ENCODE data around the gene NFIB. TPM values are rescaled to one million over a fixed set of nuclear protein-coding genes. Genes with fewer than 3 reads are reported as not detected.

Gene NFIB
- total and polyA plus RNA-seq, 2 of the 13 experiments (the other 11 are each of a cell fraction or from before 2014, with no cell fraction given), result 0.98 to 4.6 TPM

DNA sequence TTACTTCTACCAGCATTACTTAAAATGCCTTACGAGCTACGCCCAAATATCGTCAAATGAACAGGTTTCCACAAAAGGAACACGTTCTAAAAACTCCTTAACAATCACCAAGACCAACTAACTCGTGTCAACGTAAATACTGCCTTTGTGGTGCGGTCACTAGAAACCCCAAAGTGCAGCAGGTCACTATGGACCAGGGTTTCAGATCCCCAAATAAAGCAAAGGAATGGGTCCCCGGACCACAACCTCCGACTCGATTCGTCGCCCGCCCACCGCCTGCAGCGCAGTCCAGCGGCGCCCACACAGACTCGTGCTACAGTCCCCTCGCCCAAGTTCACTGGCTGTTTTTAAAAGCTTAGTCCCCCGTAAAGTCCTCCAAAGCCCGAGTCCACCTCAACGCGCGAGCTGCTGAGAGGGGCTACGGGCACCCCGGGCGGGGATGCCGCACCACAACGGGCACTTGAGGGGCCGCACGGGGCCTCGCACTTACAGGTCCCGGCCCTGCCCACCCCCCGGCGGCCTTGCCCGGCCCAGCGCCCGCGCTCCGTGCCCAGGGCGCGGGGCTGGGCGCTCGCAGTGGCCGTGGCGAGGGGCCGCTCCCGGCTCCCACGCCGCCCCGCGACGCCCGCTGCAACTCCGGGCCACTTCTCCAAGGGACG, 1.1 kb downstream of the NFIB start (continued):
- TF ChIP-seq, protein P1, sequence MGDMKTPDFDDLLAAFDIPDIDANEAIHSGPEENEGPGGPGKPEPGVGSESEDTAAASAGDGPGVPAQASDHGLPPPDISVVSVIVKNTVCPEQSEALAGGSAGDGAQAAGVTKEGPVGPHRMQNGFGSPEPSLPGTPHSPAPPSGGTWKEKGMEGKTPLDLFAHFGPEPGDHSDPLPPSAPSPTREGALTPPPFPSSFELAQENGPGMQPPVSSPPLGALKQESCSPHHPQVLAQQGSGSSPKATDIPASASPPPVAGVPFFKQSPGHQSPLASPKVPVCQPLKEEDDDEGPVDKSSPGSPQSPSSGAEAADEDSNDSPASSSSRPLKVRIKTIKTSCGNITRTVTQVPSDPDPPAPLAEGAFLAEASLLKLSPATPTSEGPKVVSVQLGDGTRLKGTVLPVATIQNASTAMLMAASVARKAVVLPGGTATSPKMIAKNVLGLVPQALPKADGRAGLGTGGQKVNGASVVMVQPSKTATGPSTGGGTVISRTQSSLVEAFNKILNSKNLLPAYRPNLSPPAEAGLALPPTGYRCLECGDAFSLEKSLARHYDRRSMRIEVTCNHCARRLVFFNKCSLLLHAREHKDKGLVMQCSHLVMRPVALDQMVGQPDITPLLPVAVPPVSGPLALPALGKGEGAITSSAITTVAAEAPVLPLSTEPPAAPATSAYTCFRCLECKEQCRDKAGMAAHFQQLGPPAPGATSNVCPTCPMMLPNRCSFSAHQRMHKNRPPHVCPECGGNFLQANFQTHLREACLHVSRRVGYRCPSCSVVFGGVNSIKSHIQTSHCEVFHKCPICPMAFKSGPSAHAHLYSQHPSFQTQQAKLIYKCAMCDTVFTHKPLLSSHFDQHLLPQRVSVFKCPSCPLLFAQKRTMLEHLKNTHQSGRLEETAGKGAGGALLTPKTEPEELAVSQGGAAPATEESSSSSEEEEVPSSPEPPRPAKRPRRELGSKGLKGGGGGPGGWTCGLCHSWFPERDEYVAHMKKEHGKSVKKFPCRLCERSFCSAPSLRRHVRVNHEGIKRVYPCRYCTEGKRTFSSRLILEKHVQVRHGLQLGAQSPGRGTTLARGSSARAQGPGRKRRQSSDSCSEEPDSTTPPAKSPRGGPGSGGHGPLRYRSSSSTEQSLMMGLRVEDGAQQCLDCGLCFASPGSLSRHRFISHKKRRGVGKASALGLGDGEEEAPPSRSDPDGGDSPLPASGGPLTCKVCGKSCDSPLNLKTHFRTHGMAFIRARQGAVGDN (CRISPR knock-in tag; IDR thresholded peaks at IDR 0.05), result peak; percentile 64; the same call in 1 of the 2 replicates
- no peak for TF ChIP-seq HOXA7 (CRISPR knock-in tag; IDR thresholded peaks at IDR 0.05)
- TF ChIP-seq, protein P2, sequence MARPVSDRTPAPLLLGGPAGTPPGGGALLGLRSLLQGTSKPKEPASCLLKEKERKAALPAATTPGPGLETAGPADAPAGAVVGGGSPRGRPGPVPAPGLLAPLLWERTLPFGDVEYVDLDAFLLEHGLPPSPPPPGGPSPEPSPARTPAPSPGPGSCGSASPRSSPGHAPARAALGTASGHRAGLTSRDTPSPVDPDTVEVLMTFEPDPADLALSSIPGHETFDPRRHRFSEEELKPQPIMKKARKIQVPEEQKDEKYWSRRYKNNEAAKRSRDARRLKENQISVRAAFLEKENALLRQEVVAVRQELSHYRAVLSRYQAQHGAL (CRISPR knock-in tag; IDR thresholded peaks at IDR 0.05; ENCODE audit: not compliant biosample characterization), result no peak
- no peak for TF ChIP-seq PRMT3 (CRISPR knock-in tag; IDR thresholded peaks at IDR 0.05; ENCODE audit: borderline replicate concordance, low read depth)
- no peak for TF ChIP-seq NCOR1 (IDR thresholded peaks at IDR 0.05; ENCODE audit: borderline replicate concordance, low read length)
- TF ChIP-seq EZH2 (conservative IDR thresholded peaks at IDR 0.05; ENCODE audit: low read depth, low read length), result no peak
- TF ChIP-seq, protein P3, sequence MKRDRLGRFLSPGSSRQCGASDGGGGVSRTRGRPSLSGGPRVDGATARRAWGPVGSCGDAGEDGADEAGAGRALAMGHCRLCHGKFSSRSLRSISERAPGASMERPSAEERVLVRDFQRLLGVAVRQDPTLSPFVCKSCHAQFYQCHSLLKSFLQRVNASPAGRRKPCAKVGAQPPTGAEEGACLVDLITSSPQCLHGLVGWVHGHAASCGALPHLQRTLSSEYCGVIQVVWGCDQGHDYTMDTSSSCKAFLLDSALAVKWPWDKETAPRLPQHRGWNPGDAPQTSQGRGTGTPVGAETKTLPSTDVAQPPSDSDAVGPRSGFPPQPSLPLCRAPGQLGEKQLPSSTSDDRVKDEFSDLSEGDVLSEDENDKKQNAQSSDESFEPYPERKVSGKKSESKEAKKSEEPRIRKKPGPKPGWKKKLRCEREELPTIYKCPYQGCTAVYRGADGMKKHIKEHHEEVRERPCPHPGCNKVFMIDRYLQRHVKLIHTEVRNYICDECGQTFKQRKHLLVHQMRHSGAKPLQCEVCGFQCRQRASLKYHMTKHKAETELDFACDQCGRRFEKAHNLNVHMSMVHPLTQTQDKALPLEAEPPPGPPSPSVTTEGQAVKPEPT (CRISPR knock-in tag; IDR thresholded peaks at IDR 0.05; ENCODE audit: low read depth), result no peak
- TF ChIP-seq KLF6 (CRISPR knock-in tag; IDR thresholded peaks at IDR 0.05), result no peak
- no peak for TF ChIP-seq NFIC (IDR thresholded peaks at IDR 0.05; ENCODE audit: low read length)
- TF ChIP-seq, protein P4, sequence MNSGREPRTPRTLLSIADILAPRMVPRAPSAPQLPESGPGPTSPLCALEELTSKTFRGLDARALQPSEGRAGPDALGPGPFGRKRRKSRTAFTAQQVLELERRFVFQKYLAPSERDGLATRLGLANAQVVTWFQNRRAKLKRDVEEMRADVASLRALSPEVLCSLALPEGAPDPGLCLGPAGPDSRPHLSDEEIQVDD (CRISPR knock-in tag; IDR thresholded peaks at IDR 0.05; ENCODE audit: borderline replicate concordance), result no peak
- TF ChIP-seq, protein P5, sequence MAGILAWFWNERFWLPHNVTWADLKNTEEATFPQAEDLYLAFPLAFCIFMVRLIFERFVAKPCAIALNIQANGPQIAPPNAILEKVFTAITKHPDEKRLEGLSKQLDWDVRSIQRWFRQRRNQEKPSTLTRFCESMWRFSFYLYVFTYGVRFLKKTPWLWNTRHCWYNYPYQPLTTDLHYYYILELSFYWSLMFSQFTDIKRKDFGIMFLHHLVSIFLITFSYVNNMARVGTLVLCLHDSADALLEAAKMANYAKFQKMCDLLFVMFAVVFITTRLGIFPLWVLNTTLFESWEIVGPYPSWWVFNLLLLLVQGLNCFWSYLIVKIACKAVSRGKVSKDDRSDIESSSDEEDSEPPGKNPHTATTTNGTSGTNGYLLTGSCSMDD (CRISPR knock-in tag; IDR thresholded peaks at IDR 0.05), result no peak
- TF ChIP-seq HNRNPL (IDR thresholded peaks at IDR 0.05; ENCODE audit: low read depth, low read length), result 0 out of 2 replicates have a peak, but pooled peaks have one; percentile 26
- TF ChIP-seq SALL1 (CRISPR knock-in tag; IDR thresholded peaks at IDR 0.05), result peak; percentile 35; the same call in 1 of the 2 replicates
- TF ChIP-seq PHF8 (CRISPR knock-in tag; IDR thresholded peaks at IDR 0.05), result 0 out of 2 replicates have a peak, but pooled peaks have one; percentile 34
- TF ChIP-seq ZFY (CRISPR knock-in tag; IDR thresholded peaks at IDR 0.05), result peak; percentile 42; the same call in 1 of the 2 replicates
- TF ChIP-seq TGIF2 (CRISPR knock-in tag; IDR thresholded peaks at IDR 0.05), result no peak
- TF ChIP-seq, protein P6, sequence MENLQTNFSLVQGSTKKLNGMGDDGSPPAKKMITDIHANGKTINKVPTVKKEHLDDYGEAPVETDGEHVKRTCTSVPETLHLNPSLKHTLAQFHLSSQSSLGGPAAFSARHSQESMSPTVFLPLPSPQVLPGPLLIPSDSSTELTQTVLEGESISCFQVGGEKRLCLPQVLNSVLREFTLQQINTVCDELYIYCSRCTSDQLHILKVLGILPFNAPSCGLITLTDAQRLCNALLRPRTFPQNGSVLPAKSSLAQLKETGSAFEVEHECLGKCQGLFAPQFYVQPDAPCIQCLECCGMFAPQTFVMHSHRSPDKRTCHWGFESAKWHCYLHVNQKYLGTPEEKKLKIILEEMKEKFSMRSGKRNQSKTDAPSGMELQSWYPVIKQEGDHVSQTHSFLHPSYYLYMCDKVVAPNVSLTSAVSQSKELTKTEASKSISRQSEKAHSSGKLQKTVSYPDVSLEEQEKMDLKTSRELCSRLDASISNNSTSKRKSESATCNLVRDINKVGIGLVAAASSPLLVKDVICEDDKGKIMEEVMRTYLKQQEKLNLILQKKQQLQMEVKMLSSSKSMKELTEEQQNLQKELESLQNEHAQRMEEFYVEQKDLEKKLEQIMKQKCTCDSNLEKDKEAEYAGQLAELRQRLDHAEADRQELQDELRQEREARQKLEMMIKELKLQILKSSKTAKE (CRISPR knock-in tag; IDR thresholded peaks at IDR 0.05; ENCODE audit: borderline replicate concordance), result no peak

Data from HepG2 (cell line).